GM19452 (cell line): ENCODE measurements around the gene UBE3C.

Experiments
- ATAC-seq: cut with Tn5 transposase; IDR thresholded peaks from one replicate; pipeline ENCODE4 v1.9.1; 2021; ENCODE audit not compliant: unreplicated experiment

Gene UBE3C

GRCh38 chr7:157284229-157285014 lies 145.7 kb downstream of the UBE3C start:
- ATAC-seq = no peak

- ATAC-seq = no peak
These were observed 152.8 kb downstream of the UBE3C start for GRCh38 chr7:157291404-157292080.

GRCh38 chr7:157292258-157292657 lies 153.5 kb downstream of the UBE3C start:
- no peak for ATAC-seq

- no peak for ATAC-seq
These were observed 154.2 kb downstream of the UBE3C start for GRCh38 chr7:157292770-157293412.

- no peak for ATAC-seq
These were observed 154.7 kb downstream of the UBE3C start for GRCh38 chr7:157293413-157293788.

- no peak for ATAC-seq
These were observed 156.0 kb downstream of the UBE3C start for GRCh38 chr7:157294773-157295172.

GRCh38 chr7:157295338-157295737 lies 156.6 kb downstream of the UBE3C start:
- ATAC-seq = no peak

- no peak for ATAC-seq
These were observed 158.5 kb downstream of the UBE3C start for GRCh38 chr7:157297185-157297584.

- ATAC-seq = no peak
These were observed 160.5 kb downstream of the UBE3C start for GRCh38 chr7:157299317-157299612.

- no peak for ATAC-seq
These were observed 161.1 kb downstream of the UBE3C start for GRCh38 chr7:157299613-157300368.

- no peak for ATAC-seq
These were observed 161.7 kb downstream of the UBE3C start for GRCh38 chr7:157300369-157300825.

GRCh38 chr7:157301610-157302120 lies 162.9 kb downstream of the UBE3C start:
- no peak for ATAC-seq

- no peak for ATAC-seq
These were observed 168.4 kb downstream of the UBE3C start for GRCh38 chr7:157306846-157307838.

- ATAC-seq = no peak
These were observed 171.4 kb downstream of the UBE3C start for GRCh38 chr7:157309988-157310668.

- no peak for ATAC-seq
These were observed 172.0 kb downstream of the UBE3C start for GRCh38 chr7:157310676-157311185.

GRCh38 chr7:157312941-157313340 lies 174.2 kb downstream of the UBE3C start:
- ATAC-seq = no peak

- ATAC-seq = no peak
These were observed 174.9 kb downstream of the UBE3C start for GRCh38 chr7:157313645-157314044.

GRCh38 chr7:157318015-157318706 lies 179.4 kb downstream of the UBE3C start:
- no peak for ATAC-seq
